ENCODE data around the gene PLEK2.
"Not testable (repeated sequence)": the region's sequence is repeated elsewhere in the genome, so short reads cannot be mapped to it uniquely, and the experiment has no call there.

Gene PLEK2

DNA sequence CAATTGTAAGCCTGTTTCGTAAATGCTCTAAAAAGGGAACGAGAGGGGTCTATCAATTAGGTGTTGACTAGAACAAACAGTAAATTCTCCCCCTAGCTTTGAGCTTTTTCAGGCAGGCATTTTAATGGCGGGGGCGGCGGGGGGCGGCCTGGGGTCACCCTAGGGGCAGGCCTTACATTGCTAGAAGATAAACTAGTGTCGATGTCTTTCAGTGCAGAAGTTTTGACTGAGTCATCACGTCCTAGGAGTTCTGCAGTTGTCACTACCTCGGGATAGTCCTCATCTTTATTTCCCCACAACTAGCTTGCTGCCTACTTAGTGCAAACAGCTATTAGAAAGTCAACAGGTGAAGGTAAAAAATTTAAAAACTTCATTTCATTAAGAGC lies 54.0 kb downstream of the PLEK2 start:
- DNase-seq, result no peak

DNA sequence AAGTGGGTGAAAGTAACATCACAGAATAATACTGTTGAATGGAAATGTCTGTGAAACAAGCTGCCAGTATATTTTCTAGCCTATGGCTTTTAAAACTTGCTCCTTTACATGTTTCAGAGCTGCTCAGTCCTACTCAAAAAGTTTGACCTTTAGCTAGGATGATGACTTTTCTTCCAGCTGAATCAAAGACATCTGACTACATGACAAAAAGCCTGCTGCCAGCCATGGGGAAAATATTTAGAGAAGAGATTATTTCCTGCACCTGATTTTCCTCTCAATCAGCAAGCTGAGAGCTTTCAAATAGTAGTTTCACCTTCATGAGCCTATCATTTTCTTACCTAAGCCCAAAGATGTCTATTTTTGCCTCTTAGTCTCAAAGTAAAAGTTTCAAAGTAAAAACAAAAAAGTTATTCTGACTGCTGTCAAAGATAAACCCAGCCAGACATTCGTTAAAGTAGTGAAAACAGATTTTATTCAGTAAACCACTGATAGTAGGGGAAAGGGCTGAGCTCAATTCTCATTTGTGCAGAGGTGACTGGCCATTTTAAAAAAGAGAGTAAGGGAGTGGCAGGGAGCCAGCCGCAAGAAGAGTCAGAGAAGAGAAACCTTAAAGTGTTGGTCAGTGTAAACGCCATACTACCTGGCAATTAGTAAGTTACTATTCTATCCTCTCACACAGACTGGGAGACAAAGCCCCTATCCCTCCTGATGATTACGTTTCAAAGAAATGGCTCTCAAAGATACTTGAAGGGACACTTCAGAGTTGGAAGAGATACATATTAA lies 54.6 kb downstream of the PLEK2 start:
- DNase-seq, result no peak

DNA sequence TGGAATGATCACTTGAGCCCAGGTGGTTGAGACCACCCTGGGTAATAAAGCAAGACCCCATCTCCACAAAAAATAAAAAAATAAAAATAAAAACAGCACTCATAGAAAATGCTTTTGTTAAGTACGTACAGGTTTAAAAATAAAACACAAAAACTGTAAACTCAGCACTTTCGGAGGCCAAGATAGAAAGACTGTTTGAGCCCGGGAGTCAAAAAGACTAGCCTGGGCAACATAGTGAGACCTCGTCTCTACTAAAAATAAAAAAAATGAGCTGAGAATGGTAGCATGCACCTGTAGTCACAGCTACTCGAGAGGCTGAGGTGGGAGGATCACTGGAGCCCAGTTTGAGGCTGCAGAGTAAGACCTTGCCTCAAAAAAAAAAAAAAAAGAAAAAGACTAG lies 59.9 kb downstream of the PLEK2 start:
- DNase-seq, result no peak

DNA sequence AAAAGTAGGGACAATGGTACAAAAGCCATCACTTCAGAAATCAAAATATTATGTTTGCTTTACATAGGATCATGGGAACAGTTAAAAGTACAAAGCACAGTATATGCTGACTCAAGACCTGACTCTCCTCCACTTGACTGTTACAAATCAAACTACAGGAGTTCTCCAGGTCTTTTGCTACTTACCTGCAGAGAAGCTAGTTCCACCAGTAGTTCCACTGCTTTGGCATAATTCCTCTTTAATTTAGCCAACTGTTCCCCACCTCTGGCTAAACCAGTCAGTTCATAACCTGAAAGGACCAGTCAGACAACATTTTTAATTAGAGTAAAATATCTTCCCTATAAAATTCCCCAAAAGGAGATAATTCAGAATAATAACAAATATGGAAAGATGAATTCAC lies 66.4 kb downstream of the PLEK2 start:
- no peak for DNase-seq

DNA sequence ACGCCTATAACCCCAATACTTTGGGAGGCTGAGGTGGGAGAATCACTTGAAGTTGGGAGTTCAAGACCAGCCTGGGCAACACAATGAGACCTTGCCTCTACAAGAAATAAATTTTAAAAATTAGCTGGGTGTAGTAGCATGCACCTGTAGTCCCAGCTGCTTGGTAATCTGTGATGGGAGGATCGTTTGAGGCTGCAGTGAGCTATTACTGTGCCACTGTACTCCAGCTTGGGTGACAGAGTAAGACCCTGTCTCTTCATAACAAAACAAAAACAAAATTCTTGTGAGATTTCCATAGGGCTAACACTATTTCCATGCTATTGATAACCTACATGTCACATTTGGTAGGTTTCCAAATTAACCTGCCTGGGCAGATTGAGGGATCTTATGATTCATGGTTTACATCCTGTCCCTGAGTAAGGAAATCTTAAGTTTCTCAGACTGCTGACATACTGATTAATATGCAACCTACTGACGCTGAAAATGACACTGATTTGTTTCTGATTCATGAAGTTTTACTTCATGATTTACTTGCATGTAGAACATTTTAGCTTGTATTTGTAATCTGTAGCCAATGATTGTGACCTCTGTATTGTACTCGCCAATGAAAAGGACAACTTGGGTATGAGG lies 68.2 kb downstream of the PLEK2 start:
- DNase-seq, result no peak

DNA sequence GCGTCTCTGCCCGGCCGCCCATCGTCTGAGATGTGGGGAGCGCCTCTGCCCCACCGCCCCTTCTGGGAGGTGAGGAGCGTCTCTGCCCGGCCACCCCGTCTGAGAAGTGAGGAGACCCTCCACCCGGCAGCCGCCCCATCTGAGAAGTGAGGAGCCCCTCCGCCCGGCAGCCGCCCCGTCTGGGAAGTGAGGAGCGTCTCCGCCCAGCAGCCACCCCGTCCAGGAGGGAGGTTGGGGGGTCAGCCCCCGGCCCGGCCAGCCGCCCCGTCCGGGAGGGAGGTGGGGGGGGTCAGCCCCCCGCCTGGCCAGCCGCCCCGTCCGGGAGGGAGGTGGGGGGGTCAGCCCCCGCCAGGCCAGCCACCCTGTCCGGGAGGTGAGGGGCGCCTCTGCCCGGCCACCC lies 70.7 kb downstream of the PLEK2 start:
- DNase-seq, result not testable (repeated sequence)
